NCI-H146 treated with DMSO at 0.1 percent for 48 hours (cell line): ENCODE results near the gene SPATA4.

ENCODE experiments used
- DNase-seq: peaks from one replicate; lab custom pipeline; 2025; ENCODE audit not compliant: unreplicated experiment; lab: John Stamatoyannopoulos, UW

Gene SPATA4

DNA sequence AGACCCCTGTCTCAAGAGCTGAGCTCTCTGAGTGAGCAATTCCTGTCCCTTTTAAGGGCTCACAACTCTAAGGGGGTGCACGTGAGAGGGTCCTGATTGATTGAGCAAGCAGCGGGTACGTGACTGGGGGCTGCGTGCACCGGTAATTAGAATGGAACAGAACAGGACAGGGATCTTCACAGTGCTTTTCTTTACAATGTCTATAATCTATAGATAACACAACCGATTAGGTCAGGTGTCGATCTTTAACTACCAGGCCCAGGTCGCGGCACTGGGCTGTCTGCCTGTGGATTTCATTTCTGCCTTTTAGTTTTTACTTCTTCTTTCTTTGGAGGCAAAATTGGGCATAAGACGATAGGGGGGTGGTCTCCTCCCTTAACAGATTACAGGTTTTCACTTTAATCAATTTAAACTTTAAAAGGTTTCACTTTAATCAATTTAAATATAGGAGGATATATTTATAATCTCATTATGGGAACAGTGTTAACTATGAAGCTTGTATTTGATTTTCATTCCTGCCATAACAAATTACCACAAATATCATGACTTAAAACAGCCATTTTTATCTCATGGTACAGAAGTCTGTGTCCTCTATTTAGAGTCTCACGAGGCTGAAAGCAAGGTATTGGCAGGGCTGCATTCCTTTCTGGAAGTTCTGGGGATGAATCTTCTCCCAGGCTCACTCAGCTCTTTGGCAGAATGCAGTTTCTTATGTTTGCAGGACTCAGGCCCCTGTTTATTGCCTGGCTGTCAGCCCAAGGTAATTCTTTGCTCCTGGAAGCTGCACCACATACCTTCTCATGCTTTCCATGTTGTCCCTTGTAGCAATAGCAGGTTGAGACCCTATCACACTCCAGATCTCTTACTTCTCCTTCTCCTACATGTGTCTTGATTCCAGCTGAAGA, 5.2 kb downstream of the SPATA4 start:
- no peak for DNase-seq

DNA sequence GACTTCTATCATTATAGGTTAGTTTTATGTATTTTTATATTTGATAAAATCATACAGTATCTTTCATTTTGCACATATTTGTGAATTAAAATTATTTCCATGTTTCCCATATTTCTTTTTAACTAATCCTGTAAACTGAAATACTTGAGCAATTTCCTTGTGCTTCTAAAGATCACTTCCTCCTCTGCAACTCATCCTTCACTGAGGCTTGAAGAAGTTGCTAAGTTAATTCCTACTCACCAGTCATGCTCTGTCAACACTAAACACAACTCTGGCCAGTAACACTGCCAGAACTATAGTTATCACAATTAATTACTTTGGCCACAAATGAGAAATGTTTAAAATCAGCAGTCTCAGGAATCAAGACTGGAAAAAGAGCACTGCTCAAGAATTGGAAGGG, 6.7 kb downstream of the SPATA4 start:
- no peak for DNase-seq

- DNase-seq, result no peak
Measured at GRCh38 chr4:176187624-176188023, 7.8 kb downstream of the SPATA4 start.

- no peak for DNase-seq
Measured at GRCh38 chr4:176186671-176187395, 8.6 kb downstream of the SPATA4 start.

- DNase-seq, result no peak
Measured at GRCh38 chr4:176186067-176186466, 9.3 kb downstream of the SPATA4 start.

- DNase-seq, result no peak
Measured at GRCh38 chr4:176185051-176185450, 10.3 kb downstream of the SPATA4 start.

DNA sequence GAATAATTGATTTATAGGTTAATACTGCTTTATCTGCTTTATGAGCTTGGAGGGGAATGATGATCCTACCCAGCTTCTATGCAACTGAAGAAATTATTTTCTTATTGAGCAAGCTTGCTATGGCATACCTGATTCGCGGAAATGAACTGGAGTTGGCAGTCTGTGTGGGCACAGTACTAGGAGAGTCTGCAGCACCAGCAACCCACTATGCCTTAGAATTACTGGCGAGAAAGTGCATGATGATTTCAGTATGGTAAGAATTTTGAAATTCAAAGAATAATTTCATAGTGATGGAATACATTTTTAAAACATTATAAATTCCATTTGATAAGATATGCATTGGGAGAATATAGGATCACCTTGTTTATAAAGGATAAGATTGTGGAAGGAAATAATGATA, 32.3 kb downstream of the SPATA4 start:
- DNase-seq, result no peak

- DNase-seq, result no peak
Measured at GRCh38 chr4:176156656-176157055, 38.7 kb downstream of the SPATA4 start.

DNA sequence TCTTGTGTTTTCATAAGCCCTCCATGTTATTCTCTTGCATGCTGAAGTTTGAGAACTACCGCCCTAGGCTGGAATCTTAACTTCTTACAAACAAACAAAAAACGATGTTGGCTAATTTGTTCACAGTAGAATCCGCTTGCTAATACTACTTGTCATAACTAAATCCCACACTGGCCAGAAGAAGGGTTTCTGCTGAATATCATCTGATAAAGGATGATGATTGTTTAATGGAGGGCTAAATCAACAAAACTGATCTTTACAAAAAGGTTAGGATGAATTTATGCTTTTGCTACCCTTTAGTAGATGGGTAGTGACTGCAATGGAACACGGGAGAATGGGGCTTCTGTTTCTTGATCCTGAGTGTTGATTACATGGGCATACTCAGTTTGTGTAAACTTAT, 42.3 kb downstream of the SPATA4 start:
- DNase-seq, result no peak

- DNase-seq, result no peak
Measured at GRCh38 chr4:176150704-176151103, 44.7 kb downstream of the SPATA4 start.

- DNase-seq, result no peak
Measured at GRCh38 chr4:176150356-176150682, 45.1 kb downstream of the SPATA4 start.

DNA sequence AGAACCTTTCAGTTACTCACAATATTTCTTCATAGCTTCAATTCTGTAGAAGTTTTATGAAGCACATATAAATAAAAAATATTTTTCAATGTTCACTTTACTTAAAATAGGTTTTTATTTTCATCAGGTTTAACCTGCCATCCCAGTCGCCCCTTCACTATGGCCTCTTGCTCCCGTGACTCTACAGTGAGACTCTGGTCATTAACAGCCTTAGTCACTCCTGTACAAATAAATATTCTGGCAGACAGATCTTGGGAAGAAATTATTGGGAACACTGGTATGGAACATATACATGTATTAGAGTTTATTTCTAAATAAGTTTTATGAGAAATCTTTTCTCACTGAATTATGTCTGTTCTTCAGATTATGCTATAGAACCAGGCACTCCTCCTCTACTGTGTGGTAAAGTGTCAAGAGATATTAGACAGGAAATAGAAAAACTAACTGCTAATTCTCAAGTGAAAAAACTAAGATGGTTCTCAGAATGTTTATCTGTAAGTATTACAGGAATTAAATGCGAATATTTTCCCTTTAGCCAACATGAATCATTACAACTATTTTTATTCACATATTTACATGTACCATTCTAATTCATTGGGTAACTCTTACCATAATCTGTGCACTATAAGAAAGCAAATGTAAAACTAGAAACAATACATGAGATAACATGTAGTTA, 45.6 kb downstream of the SPATA4 start:
- DNase-seq, result no peak

- DNase-seq, result no peak
Measured at GRCh38 chr4:176142253-176142652, 53.1 kb downstream of the SPATA4 start.

GRCh38 chr4:176139518-176139917, 55.9 kb downstream of the SPATA4 start:
- no peak for DNase-seq

DNA sequence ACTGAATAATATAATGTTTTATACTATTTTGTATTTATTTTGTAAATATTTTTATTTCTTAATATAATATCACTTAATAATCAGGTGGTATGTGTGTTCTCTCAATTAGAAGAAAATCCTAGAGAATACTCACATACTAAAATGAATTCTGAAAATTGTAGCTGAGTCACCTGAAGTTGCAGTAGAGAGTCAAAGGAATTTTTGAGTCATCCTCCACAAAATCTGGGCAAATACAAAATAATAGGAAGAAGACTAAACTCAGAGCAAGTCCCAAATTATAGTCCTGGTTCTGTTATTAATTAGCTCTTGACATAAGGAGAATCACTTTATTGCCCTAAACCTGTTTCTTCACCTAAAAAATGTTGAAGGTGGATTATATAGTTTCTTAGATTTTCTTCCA, 57.8 kb downstream of the SPATA4 start:
- no peak for DNase-seq

GRCh38 chr4:176134670-176135069, 60.7 kb downstream of the SPATA4 start:
- no peak for DNase-seq
